Measurements from ENCODE around the gene CETP.
"Not testable (repeated sequence)": the region's sequence is repeated elsewhere in the genome, so short reads cannot be mapped to it uniquely, and the experiment has no call there.

The CETP gene

GRCh38 chr16:56981729-56982271 is 20.1 kb downstream of the CETP start:
- DNase-seq (ENCODE audit: low spot score), result no peak

- DNase-seq (ENCODE audit: low spot score), result no peak
Observed at GRCh38 chr16:56982695-56983094, 20.9 kb downstream of the CETP start.

DNA sequence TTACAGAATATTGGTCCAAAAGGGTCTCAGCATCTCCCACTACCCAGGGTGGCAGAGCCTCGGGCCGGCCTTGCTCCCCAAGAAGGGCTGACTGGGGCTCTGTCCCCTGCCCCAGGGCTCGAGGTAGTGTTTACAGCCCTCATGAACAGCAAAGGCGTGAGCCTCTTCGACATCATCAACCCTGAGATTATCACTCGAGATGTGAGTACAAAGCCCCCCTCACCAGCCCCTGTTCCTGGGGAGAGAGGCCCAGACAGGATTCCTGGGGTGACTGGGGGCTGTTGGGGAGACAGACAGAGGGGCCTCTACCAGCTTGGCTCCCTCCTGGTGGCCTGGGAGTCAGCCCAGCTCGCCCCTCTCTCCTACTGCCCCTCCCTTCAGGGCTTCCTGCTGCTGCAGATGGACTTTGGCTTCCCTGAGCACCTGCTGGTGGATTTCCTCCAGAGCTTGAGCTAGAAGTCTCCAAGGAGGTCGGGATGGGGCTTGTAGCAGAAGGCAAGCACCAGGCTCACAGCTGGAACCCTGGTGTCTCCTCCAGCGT is 21.5 kb downstream of the CETP start:
- no peak for DNase-seq (ENCODE audit: low spot score)

GRCh38 chr16:56984639-56985038 is 22.9 kb downstream of the CETP start:
- no peak for DNase-seq (ENCODE audit: low spot score)

DNA sequence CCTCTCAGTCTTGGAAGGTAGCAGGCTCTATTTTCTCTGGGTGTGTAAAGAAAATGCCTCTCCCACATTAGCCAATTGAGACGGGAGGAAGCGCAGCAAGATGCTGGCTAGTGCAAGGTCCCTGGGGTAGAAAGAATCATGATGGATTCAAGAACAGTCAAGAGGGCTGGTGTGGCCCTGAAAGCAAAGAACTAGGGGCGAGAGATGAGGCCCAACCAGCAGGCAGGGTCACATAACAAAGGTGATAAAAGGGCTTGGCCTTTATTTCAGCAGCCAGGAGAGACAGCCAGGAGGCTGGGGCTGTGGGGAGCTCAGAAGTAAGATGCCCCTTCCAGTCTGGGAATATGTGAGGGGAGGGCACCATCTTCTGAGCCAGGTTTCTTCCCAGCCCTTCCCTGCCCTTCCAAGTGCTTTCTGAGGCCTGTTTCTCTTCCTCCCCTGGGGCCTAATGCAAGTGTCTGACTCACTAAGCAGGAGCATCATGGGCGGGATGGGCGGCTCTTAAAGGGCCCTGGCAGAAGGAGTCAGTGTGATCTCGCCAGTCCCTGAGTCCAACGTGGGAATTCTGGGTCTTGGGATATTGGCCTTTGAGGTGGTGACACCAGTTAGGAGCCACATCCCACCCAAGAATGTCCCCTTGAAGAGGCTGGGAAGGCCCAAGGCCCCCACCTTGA is 23.7 kb downstream of the CETP start:
- DNase-seq (ENCODE audit: low spot score), result no peak

GRCh38 chr16:56985962-56986360 is 24.2 kb downstream of the CETP start:
- no peak for DNase-seq (ENCODE audit: low spot score)

GRCh38 chr16:56986361-56986760 is 24.6 kb downstream of the CETP start:
- DNase-seq (ENCODE audit: low spot score), result no peak

DNA sequence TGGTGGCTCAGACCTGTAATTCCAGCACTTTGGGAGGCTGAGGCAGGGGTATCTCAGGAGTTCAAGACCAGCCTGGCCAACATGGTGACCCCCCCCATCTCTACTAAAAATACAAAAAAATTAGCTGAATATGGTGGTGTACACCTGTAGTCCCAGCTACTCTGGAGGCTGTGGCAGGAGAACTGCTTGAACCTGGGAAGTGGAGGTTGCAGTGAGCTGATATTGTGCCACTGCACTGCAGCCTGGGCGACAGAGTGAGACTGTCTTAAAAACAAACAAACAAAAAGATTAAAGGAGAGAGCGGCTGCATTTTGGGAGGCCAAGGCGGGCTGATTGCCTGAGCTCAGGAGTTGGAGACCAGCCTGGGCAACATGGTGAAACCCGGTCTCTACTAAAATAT is 25.2 kb downstream of the CETP start:
- DNase-seq (ENCODE audit: low spot score), result not testable (repeated sequence)

- no peak for DNase-seq (ENCODE audit: low spot score)
Observed at GRCh38 chr16:56987692-56988091, 25.9 kb downstream of the CETP start.

- DNase-seq (ENCODE audit: low spot score), result no peak
Observed at GRCh38 chr16:56988161-56988947, 26.6 kb downstream of the CETP start.

DNA sequence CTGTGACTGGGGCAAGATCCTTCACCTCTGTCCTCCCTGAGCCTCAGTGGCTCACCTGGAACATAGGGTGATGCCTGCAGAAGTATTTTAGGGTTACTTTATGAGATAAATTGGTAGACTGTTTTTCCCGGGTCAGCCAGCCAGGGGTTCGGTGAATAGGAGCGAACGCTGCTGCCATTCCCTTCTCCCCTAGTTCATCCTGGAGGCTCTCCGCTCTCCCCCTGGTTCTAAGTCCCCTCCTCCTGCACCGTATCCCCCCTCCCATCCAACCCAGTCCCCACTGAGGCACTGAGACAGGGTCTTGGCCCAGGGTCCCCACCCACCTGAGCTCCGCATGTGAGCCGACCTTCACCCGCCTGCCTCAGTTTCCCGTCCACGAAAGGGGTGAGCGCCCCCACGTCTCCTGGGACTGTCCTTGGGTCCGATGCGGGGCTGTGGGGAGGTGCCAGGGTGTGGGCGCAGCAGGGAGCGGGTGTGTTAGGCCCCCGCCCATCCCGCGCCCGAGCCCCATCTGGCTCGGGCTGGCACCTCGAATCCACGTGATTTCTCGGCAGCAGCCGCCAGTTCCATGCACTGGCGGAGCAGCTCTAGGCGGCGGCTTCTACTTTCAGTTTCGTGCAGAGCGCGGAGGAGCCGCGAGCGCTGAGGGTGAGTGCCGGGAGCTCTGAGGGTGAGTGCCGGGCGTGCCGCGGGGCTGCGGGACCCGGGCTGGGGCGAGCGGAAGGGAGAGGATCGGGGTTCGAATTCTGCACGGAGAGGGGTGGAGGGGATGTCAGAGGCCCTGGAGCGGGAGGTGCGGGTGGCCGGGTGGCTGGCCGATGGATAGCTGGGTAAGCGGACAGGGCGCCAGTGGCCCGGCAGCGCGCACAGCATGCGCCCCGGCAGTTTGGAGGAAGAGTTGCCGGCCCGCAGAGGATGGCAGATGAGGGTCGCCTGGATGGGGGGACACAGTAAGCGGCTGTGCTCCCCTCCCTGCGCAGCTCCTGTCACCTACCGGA is 27.5 kb downstream of the CETP start, which contains the start of gene NLRC5:
TSS of gene NLRC5 (plus strand) at position 610 of the 998 bp plus-strand sequence. CDS start 31,156 bp downstream, outside the sequence.
- DNase-seq (ENCODE audit: low spot score), result peak; percentile 76

DNA sequence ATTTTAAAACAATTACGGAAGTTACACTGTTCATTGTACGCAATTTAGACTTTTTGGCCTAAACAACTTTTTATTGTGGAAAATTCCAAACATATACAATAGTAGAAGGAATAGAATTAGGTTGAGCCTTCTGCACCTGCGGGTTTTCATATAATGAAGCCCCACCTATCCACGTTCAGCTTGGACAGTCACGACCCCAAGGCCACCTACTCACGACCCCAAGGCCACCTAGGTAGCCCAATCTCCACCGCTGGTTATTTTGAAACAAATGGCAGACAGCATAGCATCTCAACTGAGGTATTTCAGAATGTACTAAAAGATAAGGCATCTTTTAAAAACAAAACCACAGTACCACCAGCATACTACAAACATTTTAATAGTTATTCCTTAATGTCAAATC is 28.2 kb downstream of the CETP start:
- no peak for DNase-seq (ENCODE audit: low spot score)

DNA sequence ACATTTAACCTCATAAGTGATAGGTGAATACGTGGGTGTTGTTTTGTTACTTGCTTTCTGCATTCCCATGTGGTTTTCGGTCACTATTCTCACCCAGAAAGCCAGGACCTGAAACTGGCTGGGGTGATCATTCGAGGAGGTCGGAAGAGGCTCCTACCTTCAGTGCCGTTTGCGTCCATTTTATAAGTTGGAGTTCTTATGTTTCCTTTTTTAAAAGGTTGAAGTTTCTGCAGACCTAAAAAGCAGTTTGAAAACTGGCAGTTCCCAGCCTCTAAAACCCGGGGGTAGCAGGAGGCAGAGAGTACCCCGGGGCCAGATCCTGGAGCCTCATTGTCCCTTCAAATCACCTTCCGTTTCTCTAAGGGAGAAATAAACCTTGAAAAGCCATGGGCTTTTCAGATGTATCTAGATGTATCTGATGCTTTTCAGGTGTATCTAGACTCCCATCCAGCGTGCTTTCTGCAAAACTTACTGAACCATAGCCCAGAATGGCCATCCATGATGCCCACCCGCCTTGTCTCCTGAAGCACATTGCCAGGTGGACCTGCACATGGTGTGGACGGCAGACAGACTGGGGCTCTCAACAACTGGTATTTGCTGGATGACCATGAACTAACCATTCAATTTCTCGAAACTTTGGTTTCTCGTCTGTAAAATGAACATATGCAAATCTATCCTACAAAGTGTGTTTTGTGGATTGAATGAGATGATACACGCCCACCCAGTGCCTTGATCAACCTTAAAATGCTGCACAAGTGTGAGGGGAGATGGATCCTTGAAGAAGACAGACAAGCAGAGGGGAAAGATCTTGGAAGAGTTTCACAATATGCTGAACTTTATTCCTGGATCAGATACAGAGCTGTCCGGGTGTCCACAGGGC is 28.9 kb downstream of the CETP start:
- DNase-seq (ENCODE audit: low spot score), result no peak

DNA sequence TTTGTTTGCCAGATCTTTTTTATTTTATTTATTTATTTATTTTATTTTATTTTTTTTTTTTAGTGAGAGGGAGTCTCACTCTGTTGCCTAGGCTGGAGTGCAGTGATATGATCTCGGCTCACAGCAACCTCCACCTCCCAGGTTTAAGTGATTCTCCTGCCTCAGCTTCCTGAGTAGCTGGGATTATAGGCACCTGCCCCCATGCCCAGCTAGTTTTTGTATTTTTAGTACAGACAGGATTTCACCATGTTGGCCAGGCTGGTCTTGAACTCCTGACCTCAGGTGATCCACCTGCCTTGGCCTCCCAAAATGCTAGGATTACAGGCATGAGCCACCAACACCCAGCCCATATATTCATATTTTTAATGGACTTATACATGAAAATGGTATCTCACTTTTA is 30.7 kb downstream of the CETP start:
- not testable (repeated sequence) for DNase-seq (ENCODE audit: low spot score)

DNA sequence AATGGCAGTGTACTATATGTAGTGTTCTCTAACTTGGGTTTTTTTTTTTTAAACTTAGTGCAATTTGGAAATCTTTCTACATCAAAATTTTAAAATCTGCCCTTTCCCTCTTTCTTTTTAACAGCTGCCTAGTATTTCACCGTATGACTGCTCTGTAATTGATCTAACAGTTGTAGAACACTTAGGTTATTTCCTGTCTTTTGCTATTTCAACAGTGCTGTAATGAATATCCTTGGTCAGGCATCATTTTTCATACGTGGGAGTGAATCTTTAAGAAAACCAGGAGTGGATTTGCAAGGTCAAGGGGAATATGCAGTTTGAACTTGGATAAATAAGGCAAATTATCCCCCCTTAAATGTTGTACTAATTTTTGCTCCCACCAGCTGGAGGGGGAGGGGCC is 31.5 kb downstream of the CETP start:
- no peak for DNase-seq (ENCODE audit: low spot score)

DNA sequence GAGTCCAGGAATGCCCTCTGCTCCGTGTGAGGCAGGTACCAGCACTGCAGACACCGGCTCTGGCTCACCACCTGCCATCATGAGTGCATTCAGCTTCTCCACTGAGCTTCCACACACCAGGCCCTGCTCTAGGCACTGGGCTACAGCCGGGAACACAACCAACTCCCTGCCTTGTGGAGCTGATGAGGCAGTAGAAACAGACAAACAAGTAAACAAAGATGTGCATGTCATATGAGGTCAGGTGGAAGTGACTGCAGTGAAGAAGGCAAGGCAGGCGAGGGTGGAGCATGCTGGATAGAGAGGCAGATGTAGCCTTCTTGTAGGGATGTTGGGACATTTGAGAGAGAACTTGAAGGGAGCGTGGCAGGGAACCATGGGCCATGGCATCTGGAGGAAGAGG is 32.6 kb downstream of the CETP start:
- no peak for DNase-seq (ENCODE audit: low spot score)

- DNase-seq (ENCODE audit: low spot score), result no peak
Observed at GRCh38 chr16:56995136-56995805, 33.5 kb downstream of the CETP start.

DNA sequence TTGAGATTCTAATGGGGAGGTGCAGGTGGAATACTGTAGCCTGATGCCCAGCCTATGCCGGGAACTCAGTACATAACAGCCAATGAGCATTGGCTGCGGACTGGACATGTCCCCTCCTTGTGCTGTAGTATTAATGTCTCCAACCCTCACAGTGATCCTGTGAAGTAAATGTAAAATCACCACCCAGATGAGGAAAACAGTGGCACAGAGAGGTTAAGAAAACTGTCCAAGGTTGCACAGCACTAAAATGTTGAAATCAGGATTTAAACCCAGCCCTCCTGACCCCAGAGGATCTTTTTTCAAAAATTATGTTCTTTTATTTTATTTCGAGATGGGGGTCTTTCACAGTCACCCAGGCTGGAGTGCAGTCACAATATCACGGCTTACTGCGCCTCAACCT is 35.5 kb downstream of the CETP start:
- DNase-seq (ENCODE audit: low spot score), result no peak

GRCh38 chr16:56997931-56998330 is 36.2 kb downstream of the CETP start:
- DNase-seq (ENCODE audit: low spot score), result no peak

DNA sequence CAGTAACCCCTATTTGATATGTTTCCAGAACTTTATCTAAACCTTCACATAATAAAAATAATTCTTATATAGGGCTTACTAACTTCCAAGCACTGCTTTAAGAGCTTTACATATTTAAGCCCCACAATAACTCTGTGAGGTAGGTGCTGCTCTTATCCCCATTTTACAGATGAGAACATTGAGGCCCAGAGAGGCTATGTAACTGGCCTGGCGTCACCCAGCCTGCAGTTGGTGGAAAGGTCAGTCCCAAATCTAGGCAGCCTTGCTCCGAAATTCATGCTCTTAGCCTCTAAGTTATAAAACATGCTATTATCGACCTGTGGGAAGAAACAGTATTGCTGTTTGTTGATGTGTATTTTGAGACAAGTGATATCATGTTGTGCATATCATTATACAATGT is 36.6 kb downstream of the CETP start:
- DNase-seq (ENCODE audit: low spot score), result no peak
